Esophagus muscularis mucosa (tissue), 4 donors: ENCODE results near the gene C12orf42.

ENCODE experiments used
- EP300 ChIP-seq: sonication (generic); formaldehyde crosslinking; IDR thresholded peaks from one replicate; pipeline ENCODE4 v1.6.1; 2017; ENCODE audit warnings: antibody characterized with exemption
- POLR2A ChIP-seq: fragments of 450-650 bp; IDR thresholded peaks from one replicate; pipeline ENCODE4 v1.6.1; 2017; ENCODE audit warnings: antibody characterized with exemption, moderate library complexity, mild to moderate bottlenecking, low read depth
- POLR2AphosphoS5 ChIP-seq, 2 donors: sonication (generic); formaldehyde crosslinking; IDR thresholded peaks; one replicate each; pipeline ENCODE4 v1.6.1; 2017; ENCODE audit warnings: antibody characterized with exemption in 2 of 2
- TF ChIP-seq, protein P1 (sequence below), 3 experiments: fragments of 200-600 bp in 2 of 3; fragments of 450-650 bp in 1 of 3; sonication (generic) in 2 of 3; IDR thresholded peaks; one replicate each; pipeline ENCODE4 v1.5.1; 2017 to 2019; ENCODE audit warnings: antibody characterized with exemption in 3 of 3, mild to moderate bottlenecking in 2 of 3, moderate library complexity in 1 of 3

DNA sequence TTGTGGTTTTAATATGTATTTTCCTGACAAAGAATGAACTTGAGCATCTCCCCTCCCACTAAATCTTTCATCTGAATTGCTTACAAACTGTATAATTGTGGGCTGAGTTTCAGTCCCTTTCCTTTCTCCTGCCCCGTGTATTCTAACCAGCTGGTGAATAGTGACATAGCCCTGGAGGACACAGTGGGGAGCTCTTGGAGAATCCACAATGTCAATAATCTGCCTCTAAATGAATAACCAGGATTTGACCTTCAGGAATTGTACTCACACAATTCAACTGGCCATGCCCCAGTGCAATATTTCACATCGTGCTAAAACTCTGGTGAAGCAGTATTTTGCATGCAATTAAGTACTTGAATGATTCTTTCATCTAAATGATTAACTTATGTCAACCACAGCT, 177.2 kb downstream of the C12orf42 start:
- TF ChIP-seq, protein P1, sequence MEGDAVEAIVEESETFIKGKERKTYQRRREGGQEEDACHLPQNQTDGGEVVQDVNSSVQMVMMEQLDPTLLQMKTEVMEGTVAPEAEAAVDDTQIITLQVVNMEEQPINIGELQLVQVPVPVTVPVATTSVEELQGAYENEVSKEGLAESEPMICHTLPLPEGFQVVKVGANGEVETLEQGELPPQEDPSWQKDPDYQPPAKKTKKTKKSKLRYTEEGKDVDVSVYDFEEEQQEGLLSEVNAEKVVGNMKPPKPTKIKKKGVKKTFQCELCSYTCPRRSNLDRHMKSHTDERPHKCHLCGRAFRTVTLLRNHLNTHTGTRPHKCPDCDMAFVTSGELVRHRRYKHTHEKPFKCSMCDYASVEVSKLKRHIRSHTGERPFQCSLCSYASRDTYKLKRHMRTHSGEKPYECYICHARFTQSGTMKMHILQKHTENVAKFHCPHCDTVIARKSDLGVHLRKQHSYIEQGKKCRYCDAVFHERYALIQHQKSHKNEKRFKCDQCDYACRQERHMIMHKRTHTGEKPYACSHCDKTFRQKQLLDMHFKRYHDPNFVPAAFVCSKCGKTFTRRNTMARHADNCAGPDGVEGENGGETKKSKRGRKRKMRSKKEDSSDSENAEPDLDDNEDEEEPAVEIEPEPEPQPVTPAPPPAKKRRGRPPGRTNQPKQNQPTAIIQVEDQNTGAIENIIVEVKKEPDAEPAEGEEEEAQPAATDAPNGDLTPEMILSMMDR (IDR thresholded peaks at IDR 0.05), result no peak
- TF ChIP-seq POLR2A, result no peak
- TF ChIP-seq EP300, result no peak
- TF ChIP-seq POLR2AphosphoS5 (IDR thresholded peaks at IDR 0.05), result no peak
